GM19468 (cell line): ENCODE results near the gene CLCA2.
"Not testable (repeated sequence)": the region's sequence is repeated elsewhere in the genome, so short reads cannot be mapped to it uniquely, and the experiment has no call there.

Experiments used
- ATAC-seq: cut with Tn5 transposase; IDR thresholded peaks from one replicate; pipeline ENCODE4 v1.9.1; 2021; ENCODE audit warnings: mild to moderate bottlenecking, moderate library complexity, moderate number of reproducible peaks; ENCODE audit not compliant: unreplicated experiment; ENCODE audit errors: extremely low read depth

Gene CLCA2

GRCh38 chr1:86470859-86471258 lies 46.9 kb downstream of the CLCA2 start:
- ATAC-seq, result no peak

- no peak for ATAC-seq
Observed at GRCh38 chr1:86471291-86471690, 47.3 kb downstream of the CLCA2 start.

GRCh38 chr1:86472152-86472551 lies 48.2 kb downstream of the CLCA2 start:
- no peak for ATAC-seq

- ATAC-seq, result no peak
Observed at GRCh38 chr1:86472767-86473166, 48.8 kb downstream of the CLCA2 start.

GRCh38 chr1:86477256-86477655 lies 53.3 kb downstream of the CLCA2 start:
- ATAC-seq, result no peak

- ATAC-seq, result no peak
Observed at GRCh38 chr1:86477682-86478081, 53.7 kb downstream of the CLCA2 start.

GRCh38 chr1:86478416-86479156 lies 54.6 kb downstream of the CLCA2 start:
- no peak for ATAC-seq

- no peak for ATAC-seq
Observed at GRCh38 chr1:86481966-86482365, 58.0 kb downstream of the CLCA2 start.

- ATAC-seq, result no peak
Observed at GRCh38 chr1:86487131-86487810, 63.3 kb downstream of the CLCA2 start.

GRCh38 chr1:86487811-86488141 lies 63.8 kb downstream of the CLCA2 start:
- no peak for ATAC-seq

GRCh38 chr1:86489242-86489878 lies 65.4 kb downstream of the CLCA2 start:
- ATAC-seq, result no peak

- no peak for ATAC-seq
Observed at GRCh38 chr1:86491171-86491950, 67.4 kb downstream of the CLCA2 start.

- no peak for ATAC-seq
Observed at GRCh38 chr1:86498281-86498680, 74.3 kb downstream of the CLCA2 start.

- no peak for ATAC-seq
Observed at GRCh38 chr1:86499987-86500593, 76.1 kb downstream of the CLCA2 start.

- ATAC-seq, result no peak
Observed at GRCh38 chr1:86500714-86501113, 76.7 kb downstream of the CLCA2 start.

GRCh38 chr1:86502125-86502646 lies 78.2 kb downstream of the CLCA2 start:
- not testable (repeated sequence) for ATAC-seq

- no peak for ATAC-seq
Observed at GRCh38 chr1:86502721-86503405, 78.9 kb downstream of the CLCA2 start.

GRCh38 chr1:86503406-86504136 lies 79.6 kb downstream of the CLCA2 start:
- ATAC-seq, result no peak

- no peak for ATAC-seq
Observed at GRCh38 chr1:86504137-86504479, 80.1 kb downstream of the CLCA2 start.
